ENCODE data around the gene ANGPTL2.

DNA sequence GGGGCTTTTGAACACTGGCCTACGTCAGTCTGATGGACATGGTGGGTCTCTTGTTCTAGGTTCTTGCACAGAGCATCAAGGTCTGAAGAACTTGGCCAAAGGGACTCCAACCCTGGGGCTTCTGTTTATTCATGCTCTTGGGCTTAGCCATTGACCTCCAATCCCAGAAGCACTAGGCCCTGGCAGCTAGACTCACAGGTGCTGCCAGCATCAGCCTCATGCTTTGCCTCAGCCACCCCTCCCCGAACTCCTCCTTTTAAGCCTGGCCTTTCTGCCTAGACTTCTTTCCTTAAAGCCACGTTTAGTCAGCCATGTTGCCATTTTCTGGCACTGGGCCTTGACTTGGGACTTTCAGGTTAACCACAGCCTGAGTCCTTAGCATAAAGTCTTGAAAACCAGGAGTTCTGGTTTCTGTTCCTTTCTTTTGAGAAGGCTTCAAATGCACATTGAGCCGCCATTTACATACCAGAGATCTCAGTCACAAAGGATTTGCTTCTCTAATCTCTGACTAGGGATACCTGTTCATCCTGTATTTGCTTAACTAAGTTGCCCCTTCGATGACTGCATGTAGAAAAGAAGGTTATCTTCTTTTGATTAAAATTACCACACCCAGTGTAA is 54.7 kb downstream of the ANGPTL2 start:
- TF ChIP-seq FOXA1 (IDR thresholded peaks at IDR 0.05) (no peak), GABPA (IDR thresholded peaks at IDR 0.05 in 1 of 2, conservative IDR thresholded peaks at IDR 0.05 in 1 of 2) (no peak), SP1 (IDR thresholded peaks at IDR 0.05) (no peak), YY1 (IDR thresholded peaks at IDR 0.05) (no peak), JUND (IDR thresholded peaks at IDR 0.05) (no peak), TAF1 (conservative IDR thresholded peaks at IDR 0.05) (no peak), HNF4A (conservative IDR thresholded peaks at IDR 0.05) (no peak), RAD21 (IDR thresholded peaks at IDR 0.05) (no peak), NR2F2 (IDR thresholded peaks at IDR 0.05) (no peak)
- TF ChIP-seq, protein P1, sequence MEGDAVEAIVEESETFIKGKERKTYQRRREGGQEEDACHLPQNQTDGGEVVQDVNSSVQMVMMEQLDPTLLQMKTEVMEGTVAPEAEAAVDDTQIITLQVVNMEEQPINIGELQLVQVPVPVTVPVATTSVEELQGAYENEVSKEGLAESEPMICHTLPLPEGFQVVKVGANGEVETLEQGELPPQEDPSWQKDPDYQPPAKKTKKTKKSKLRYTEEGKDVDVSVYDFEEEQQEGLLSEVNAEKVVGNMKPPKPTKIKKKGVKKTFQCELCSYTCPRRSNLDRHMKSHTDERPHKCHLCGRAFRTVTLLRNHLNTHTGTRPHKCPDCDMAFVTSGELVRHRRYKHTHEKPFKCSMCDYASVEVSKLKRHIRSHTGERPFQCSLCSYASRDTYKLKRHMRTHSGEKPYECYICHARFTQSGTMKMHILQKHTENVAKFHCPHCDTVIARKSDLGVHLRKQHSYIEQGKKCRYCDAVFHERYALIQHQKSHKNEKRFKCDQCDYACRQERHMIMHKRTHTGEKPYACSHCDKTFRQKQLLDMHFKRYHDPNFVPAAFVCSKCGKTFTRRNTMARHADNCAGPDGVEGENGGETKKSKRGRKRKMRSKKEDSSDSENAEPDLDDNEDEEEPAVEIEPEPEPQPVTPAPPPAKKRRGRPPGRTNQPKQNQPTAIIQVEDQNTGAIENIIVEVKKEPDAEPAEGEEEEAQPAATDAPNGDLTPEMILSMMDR (IDR thresholded peaks at IDR 0.05; ENCODE audit: low read depth, low read length, missing input control), result no peak
- TF ChIP-seq, protein P2, sequence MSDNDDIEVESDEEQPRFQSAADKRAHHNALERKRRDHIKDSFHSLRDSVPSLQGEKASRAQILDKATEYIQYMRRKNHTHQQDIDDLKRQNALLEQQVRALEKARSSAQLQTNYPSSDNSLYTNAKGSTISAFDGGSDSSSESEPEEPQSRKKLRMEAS (IDR thresholded peaks at IDR 0.05), result no peak
- TF ChIP-seq, protein P3, sequence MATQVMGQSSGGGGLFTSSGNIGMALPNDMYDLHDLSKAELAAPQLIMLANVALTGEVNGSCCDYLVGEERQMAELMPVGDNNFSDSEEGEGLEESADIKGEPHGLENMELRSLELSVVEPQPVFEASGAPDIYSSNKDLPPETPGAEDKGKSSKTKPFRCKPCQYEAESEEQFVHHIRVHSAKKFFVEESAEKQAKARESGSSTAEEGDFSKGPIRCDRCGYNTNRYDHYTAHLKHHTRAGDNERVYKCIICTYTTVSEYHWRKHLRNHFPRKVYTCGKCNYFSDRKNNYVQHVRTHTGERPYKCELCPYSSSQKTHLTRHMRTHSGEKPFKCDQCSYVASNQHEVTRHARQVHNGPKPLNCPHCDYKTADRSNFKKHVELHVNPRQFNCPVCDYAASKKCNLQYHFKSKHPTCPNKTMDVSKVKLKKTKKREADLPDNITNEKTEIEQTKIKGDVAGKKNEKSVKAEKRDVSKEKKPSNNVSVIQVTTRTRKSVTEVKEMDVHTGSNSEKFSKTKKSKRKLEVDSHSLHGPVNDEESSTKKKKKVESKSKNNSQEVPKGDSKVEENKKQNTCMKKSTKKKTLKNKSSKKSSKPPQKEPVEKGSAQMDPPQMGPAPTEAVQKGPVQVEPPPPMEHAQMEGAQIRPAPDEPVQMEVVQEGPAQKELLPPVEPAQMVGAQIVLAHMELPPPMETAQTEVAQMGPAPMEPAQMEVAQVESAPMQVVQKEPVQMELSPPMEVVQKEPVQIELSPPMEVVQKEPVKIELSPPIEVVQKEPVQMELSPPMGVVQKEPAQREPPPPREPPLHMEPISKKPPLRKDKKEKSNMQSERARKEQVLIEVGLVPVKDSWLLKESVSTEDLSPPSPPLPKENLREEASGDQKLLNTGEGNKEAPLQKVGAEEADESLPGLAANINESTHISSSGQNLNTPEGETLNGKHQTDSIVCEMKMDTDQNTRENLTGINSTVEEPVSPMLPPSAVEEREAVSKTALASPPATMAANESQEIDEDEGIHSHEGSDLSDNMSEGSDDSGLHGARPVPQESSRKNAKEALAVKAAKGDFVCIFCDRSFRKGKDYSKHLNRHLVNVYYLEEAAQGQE (IDR thresholded peaks at IDR 0.05), result no peak
- TF ChIP-seq, protein P4, sequence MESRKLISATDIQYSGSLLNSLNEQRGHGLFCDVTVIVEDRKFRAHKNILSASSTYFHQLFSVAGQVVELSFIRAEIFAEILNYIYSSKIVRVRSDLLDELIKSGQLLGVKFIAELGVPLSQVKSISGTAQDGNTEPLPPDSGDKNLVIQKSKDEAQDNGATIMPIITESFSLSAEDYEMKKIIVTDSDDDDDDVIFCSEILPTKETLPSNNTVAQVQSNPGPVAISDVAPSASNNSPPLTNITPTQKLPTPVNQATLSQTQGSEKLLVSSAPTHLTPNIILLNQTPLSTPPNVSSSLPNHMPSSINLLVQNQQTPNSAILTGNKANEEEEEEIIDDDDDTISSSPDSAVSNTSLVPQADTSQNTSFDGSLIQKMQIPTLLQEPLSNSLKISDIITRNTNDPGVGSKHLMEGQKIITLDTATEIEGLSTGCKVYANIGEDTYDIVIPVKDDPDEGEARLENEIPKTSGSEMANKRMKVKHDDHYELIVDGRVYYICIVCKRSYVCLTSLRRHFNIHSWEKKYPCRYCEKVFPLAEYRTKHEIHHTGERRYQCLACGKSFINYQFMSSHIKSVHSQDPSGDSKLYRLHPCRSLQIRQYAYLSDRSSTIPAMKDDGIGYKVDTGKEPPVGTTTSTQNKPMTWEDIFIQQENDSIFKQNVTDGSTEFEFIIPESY (IDR thresholded peaks at IDR 0.05), result no peak
- TF ChIP-seq, protein P5, sequence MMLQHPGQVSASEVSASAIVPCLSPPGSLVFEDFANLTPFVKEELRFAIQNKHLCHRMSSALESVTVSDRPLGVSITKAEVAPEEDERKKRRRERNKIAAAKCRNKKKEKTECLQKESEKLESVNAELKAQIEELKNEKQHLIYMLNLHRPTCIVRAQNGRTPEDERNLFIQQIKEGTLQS (IDR thresholded peaks at IDR 0.05), result no peak
